ENCODE data around the gene CRIM1.

DNA sequence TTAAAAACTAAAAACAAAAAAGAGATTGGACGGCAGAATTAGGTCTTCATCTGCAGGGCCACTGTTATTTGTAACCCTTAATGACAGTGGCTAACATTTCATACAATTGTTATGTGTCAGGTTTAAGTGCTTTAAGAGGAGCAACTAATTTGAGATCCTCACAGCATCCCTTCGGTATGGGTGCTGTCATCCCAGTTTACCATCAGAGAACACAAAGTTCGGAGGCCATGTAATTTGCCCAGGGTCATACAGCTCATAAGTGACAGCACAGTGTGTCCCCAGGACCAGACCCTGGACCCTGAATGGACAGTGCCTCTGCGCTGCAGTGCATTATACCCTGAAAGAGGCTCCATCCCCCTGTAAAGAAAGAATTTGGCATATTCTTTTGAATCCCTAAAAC, 127.7 kb downstream of the CRIM1 start:
- TF ChIP-seq, protein P1, sequence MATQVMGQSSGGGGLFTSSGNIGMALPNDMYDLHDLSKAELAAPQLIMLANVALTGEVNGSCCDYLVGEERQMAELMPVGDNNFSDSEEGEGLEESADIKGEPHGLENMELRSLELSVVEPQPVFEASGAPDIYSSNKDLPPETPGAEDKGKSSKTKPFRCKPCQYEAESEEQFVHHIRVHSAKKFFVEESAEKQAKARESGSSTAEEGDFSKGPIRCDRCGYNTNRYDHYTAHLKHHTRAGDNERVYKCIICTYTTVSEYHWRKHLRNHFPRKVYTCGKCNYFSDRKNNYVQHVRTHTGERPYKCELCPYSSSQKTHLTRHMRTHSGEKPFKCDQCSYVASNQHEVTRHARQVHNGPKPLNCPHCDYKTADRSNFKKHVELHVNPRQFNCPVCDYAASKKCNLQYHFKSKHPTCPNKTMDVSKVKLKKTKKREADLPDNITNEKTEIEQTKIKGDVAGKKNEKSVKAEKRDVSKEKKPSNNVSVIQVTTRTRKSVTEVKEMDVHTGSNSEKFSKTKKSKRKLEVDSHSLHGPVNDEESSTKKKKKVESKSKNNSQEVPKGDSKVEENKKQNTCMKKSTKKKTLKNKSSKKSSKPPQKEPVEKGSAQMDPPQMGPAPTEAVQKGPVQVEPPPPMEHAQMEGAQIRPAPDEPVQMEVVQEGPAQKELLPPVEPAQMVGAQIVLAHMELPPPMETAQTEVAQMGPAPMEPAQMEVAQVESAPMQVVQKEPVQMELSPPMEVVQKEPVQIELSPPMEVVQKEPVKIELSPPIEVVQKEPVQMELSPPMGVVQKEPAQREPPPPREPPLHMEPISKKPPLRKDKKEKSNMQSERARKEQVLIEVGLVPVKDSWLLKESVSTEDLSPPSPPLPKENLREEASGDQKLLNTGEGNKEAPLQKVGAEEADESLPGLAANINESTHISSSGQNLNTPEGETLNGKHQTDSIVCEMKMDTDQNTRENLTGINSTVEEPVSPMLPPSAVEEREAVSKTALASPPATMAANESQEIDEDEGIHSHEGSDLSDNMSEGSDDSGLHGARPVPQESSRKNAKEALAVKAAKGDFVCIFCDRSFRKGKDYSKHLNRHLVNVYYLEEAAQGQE (IDR thresholded peaks at IDR 0.05): no peak
- TF ChIP-seq CTCF (IDR thresholded peaks at IDR 0.05) (no peak), MAZ (IDR thresholded peaks at IDR 0.05; ENCODE audit: borderline replicate concordance, low read depth, low read length) (no peak), MAFK (IDR thresholded peaks at IDR 0.05; ENCODE audit: partially characterized antibody) (no peak), POLR2A (IDR thresholded peaks at IDR 0.05; ENCODE audit: low read length) (no peak), USF2 (IDR thresholded peaks at IDR 0.05) (no peak), CEBPB (IDR thresholded peaks at IDR 0.05) (no peak), JUNB (IDR thresholded peaks at IDR 0.05) (no peak)
